ENCODE results near the gene PHACTR2.
"Not testable (repeated sequence)": the region's sequence is repeated elsewhere in the genome, so short reads cannot be mapped to it uniquely, and the experiment has no call there.

Gene PHACTR2

GRCh38 chr6:143642403-143642802 is 35.4 kb upstream of the PHACTR2 start:
- H3K4me3 Mint-ChIP-seq = no peak overlapping the region
- no peaks in the 10 kb centered on the region for H3K4me1 Mint-ChIP-seq
- no peaks in the 10 kb centered on the region for H3K36me3 Mint-ChIP-seq (ENCODE audit: low read depth)
- DNase-seq = no peak
- no peak overlapping the region for H3K27ac Mint-ChIP-seq
- no peak for TF ChIP-seq CTCF (IDR thresholded peaks at IDR 0.05)
- H3K9me3 Mint-ChIP-seq = no peaks in the 10 kb centered on the region
- H3K27me3 Mint-ChIP-seq (ENCODE audit: low read depth, poor library complexity) = peaks cover 4% of the 10 kb centered on the region

DNA sequence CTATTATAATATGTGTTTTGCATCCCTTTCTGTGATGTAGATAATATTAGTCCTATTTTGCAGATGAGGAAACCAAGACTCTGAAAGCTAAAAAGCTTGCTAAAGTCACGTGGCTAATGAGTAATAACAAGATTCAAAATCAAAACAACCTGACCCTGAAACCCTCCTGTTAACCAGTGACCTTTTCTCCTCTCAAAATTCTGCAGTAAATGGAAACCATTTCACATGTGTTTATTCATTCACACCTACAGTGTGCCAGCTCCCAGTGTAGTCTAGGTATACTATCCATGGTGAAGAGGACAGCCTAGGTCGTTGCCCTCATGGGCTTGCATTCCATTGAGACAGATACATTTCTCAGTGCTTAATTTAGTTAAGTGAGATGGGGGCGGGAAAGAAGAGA is 30.6 kb upstream of the PHACTR2 start:
- H3K36me3 Mint-ChIP-seq (ENCODE audit: low read depth) = no peaks in the 10 kb centered on the region
- peaks cover 16% of the 10 kb centered on the region for H3K9me3 Mint-ChIP-seq
- no peaks in the 10 kb centered on the region for H3K4me1 Mint-ChIP-seq
- TF ChIP-seq CTCF (IDR thresholded peaks at IDR 0.05) = no peak
- H3K27ac Mint-ChIP-seq = no peak overlapping the region
- no peak overlapping the region for H3K4me3 Mint-ChIP-seq
- DNase-seq = no peak
- H3K27me3 Mint-ChIP-seq (ENCODE audit: low read depth, poor library complexity) = no peaks in the 10 kb centered on the region

GRCh38 chr6:143647732-143648131 is 30.0 kb upstream of the PHACTR2 start:
- Mint-ChIP-seq H3K27me3 (ENCODE audit: low read depth, poor library complexity) (no peaks in the 10 kb centered on the region), H3K36me3 (ENCODE audit: low read depth) (no peaks in the 10 kb centered on the region), H3K4me3 (no peak overlapping the region), H3K27ac (no peak overlapping the region), H3K4me1 (no peaks in the 10 kb centered on the region), H3K9me3 (peaks cover 16% of the 10 kb centered on the region)
- no peak for DNase-seq
- TF ChIP-seq CTCF (IDR thresholded peaks at IDR 0.05) = no peak

DNA sequence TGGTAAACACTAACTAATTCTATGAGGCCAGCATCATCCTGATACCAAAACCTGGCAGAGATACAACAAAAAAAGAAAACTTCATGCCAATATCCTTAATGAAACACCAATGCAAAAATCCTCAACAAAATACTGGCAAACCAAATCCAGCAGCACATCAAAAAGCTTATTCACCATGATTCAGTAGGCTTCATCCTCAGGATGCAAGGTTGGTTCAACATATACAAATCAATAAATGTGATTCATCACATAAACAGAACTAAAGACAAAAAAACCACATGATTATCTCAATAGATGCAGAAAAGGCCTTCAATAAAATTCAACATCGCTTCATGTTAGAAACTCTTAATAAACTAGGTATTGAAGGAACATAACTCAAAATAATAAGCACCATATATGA is 28.4 kb upstream of the PHACTR2 start:
- peaks cover 16% of the 10 kb centered on the region for H3K9me3 Mint-ChIP-seq
- not testable (repeated sequence) for DNase-seq; H3K27me3 Mint-ChIP-seq (ENCODE audit: low read depth, poor library complexity); H3K36me3 Mint-ChIP-seq (ENCODE audit: low read depth); H3K27ac Mint-ChIP-seq; H3K4me3 Mint-ChIP-seq; H3K4me1 Mint-ChIP-seq

- peaks cover 16% of the 10 kb centered on the region for H3K9me3 Mint-ChIP-seq
- not testable (repeated sequence) for H3K27ac Mint-ChIP-seq; H3K4me1 Mint-ChIP-seq; H3K4me3 Mint-ChIP-seq; H3K27me3 Mint-ChIP-seq (ENCODE audit: low read depth, poor library complexity); H3K36me3 Mint-ChIP-seq (ENCODE audit: low read depth); DNase-seq
Measured at GRCh38 chr6:143651328-143651727, 26.4 kb upstream of the PHACTR2 start.

DNA sequence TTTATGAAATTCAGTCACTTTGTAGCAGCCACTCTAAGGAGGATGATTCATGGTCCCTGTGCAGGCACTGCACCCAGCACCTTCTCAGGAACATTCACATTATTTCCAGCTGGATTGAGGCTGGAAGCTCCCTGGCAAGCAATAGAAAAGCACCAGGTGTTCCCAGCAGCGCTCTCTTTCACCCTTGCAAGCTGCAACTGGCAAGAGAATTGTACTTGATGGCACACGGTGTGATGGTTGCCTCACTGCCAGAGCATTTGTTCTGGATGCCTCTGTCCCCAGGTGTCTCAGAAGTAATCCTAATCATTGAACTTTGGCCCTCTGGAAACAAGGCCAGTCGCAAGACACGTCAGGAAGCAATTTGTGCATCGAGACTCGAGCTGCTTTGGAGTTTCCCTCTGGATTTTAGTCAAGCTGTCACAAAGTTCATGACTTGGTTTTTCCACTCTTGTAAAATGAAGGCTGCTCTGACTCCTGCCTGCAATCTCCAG is 24.9 kb upstream of the PHACTR2 start:
- no peak for TF ChIP-seq CTCF (IDR thresholded peaks at IDR 0.05)

GRCh38 chr6:143655541-143655940 is 22.2 kb upstream of the PHACTR2 start:
- Mint-ChIP-seq H3K9me3 (peaks cover 42% of the 10 kb centered on the region), H3K36me3 (ENCODE audit: low read depth) (peaks cover 17% of the 10 kb centered on the region), H3K4me1 (no peaks in the 10 kb centered on the region), H3K4me3 (no peak overlapping the region), H3K27ac (no peak overlapping the region), H3K27me3 (ENCODE audit: low read depth, poor library complexity) (no peaks in the 10 kb centered on the region)
- DNase-seq = no peak
- no peak for TF ChIP-seq CTCF (IDR thresholded peaks at IDR 0.05)

More for the DNA sequence above, 24.9 kb upstream of the PHACTR2 start:
- DNase-seq = no peak
- H3K27ac Mint-ChIP-seq = no peak overlapping the region
- peaks cover 29% of the 10 kb centered on the region for H3K9me3 Mint-ChIP-seq
- H3K27me3 Mint-ChIP-seq (ENCODE audit: low read depth, poor library complexity) = no peaks in the 10 kb centered on the region
- no peak overlapping the region for H3K4me3 Mint-ChIP-seq
- H3K36me3 Mint-ChIP-seq (ENCODE audit: low read depth) = peaks cover 6% of the 10 kb centered on the region
- no peaks in the 10 kb centered on the region for H3K4me1 Mint-ChIP-seq

Data from nephron progenitor cell (in vitro differentiated cells).